Testis (tissue), 2 donors: Measurements from ENCODE around the gene ASAP2.

ENCODE experiments used
- CTCF ChIP-seq, 3 experiments: fragments of 450-650 bp in 2 of 3; fragments of 200-600 bp in 1 of 3; sonication (generic) in 1 of 3; IDR thresholded peaks; one replicate each; pipeline ENCODE4 v1.5.1; 2016 to 2019; ENCODE audit warnings: antibody characterized with exemption in 3 of 3, mild to moderate bottlenecking in 2 of 3, moderate library complexity in 1 of 3
- POLR2A ChIP-seq: fragments of 450-650 bp; IDR thresholded peaks from one replicate; pipeline ENCODE4 v1.6.1; 2017; ENCODE audit warnings: antibody characterized with exemption, mild to moderate bottlenecking, moderate library complexity

DNA sequence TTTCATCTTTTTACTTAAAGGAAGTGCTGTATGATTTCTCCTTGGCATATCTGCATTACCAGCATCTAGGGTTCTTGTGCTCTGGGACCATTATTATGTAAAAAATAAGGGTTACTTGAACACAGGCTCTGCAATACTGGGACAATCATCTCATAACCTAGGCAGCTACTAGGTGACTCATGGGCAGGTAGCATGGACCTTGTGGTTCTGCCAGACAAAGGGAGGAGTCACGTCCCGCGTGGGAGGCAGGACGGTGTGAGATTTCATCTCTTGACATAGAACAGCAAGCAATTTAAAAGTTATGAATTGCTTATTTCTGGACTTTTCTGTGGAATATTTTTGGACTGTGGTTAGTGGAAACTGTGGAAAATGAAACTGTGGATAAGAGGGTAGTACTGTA, 34.1 kb downstream of the ASAP2 start:
- TF ChIP-seq CTCF (IDR thresholded peaks at IDR 0.05) (no peak), POLR2A (no peak)
